Chondrocyte (in vitro differentiated cells): ENCODE measurements around the gene USP49. TPM values are rescaled to one million over a fixed set of nuclear protein-coding genes. Genes with fewer than 3 reads are reported as not detected.

Experiments used
- DNase-seq: peaks from one replicate; pipeline ENCODE4 v3.0.0; 2021; ENCODE audit warnings: mixed read lengths, low spot score
- H3K27ac Mint-ChIP-seq: one replicate; pipeline ENCODE4 v1.8.0; 2021; ENCODE audit warnings: mild to moderate bottlenecking, moderate library complexity, mixed read lengths; ENCODE audit not compliant: unreplicated experiment
- H3K27me3 Mint-ChIP-seq: 2 replicates; pipeline ENCODE4 v1.8.0; 2021; ENCODE audit warnings: low read depth, mixed read lengths
- H3K36me3 Mint-ChIP-seq: 2 replicates; pipeline ENCODE4 v1.8.0; 2021; ENCODE audit warnings: low read depth, mixed read lengths
- H3K4me1 Mint-ChIP-seq: 2 replicates; pipeline ENCODE4 v1.8.0; 2021; ENCODE audit warnings: low read depth, mild to moderate bottlenecking, mixed read lengths
- H3K4me3 Mint-ChIP-seq: one replicate; pipeline ENCODE4 v1.8.0; 2021; ENCODE audit warnings: mild to moderate bottlenecking, moderate library complexity, mixed read lengths; ENCODE audit not compliant: unreplicated experiment
- H3K9me3 Mint-ChIP-seq: 2 replicates; pipeline ENCODE4 v1.8.0; 2021; ENCODE audit warnings: low read depth, mixed read lengths
- CTCF ChIP-seq: fragments of 200-600 bp; sonication (generic); IDR thresholded peaks from 2 replicates; pipeline ENCODE4 v1.5.0; 2021; ENCODE audit warnings: antibody characterized with exemption, mild to moderate bottlenecking, moderate library complexity
- total RNA-seq: library from RNA; stranded (reverse); gene quantifications from 3 replicates; pipeline ENCODE4 v1.2.1, GENCODE V29; 2021

The USP49 gene
- total RNA-seq, 1 donor from 2014 or later: 3.5 TPM

- DNase-seq: no peak
- TF ChIP-seq CTCF: no peak
- H3K27ac Mint-ChIP-seq: no peak overlapping the region
- H3K9me3 Mint-ChIP-seq: no peaks in the 10 kb centered on the region
- H3K4me3 Mint-ChIP-seq: no peak overlapping the region
- H3K4me1 Mint-ChIP-seq: peaks cover 15% of the 10 kb centered on the region
- H3K27me3 Mint-ChIP-seq: no peaks in the 10 kb centered on the region
- H3K36me3 Mint-ChIP-seq: peaks cover 2% of the 10 kb centered on the region
Observed at GRCh38 chr6:41791984-41792383, 103.2 kb downstream of the USP49 start.

GRCh38 chr6:41791305-41791704 is 103.9 kb downstream of the USP49 start:
- no peak for TF ChIP-seq CTCF
- Mint-ChIP-seq H3K27me3 (no peaks in the 10 kb centered on the region), H3K4me1 (peaks cover 15% of the 10 kb centered on the region), H3K4me3 (no peak overlapping the region), H3K9me3 (no peaks in the 10 kb centered on the region), H3K27ac (no peak overlapping the region), H3K36me3 (no peaks in the 10 kb centered on the region)
- DNase-seq: no peak

GRCh38 chr6:41790045-41790444 is 105.1 kb downstream of the USP49 start:
- no peak overlapping the region for H3K27ac Mint-ChIP-seq
- no peaks in the 10 kb centered on the region for H3K27me3 Mint-ChIP-seq
- H3K9me3 Mint-ChIP-seq: no peaks in the 10 kb centered on the region
- TF ChIP-seq CTCF: no peak
- H3K36me3 Mint-ChIP-seq: no peaks in the 10 kb centered on the region
- peaks cover 20% of the 10 kb centered on the region for H3K4me1 Mint-ChIP-seq
- no peak for DNase-seq
- no peak overlapping the region for H3K4me3 Mint-ChIP-seq

DNA sequence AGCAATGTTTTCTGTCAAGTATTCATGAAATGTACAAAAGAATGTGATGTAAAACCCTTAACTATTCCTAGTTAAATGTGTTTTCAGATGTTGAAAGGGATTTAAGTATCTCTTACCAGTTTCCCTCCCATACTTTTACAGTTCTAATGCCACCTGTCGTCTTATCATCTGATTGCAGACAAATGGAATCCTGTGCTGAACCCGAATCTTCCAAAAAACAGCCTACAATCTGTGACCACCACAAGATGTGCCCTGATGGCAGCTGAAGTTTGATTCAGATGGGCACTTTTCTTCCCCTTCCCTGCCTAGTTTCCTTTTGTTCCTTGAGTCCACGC is 105.8 kb downstream of the USP49 start:
- H3K27me3 Mint-ChIP-seq: no peaks in the 10 kb centered on the region
- H3K4me1 Mint-ChIP-seq: peaks cover 20% of the 10 kb centered on the region
- no peak overlapping the region for H3K27ac Mint-ChIP-seq
- no peaks in the 10 kb centered on the region for H3K9me3 Mint-ChIP-seq
- no peak for DNase-seq
- H3K36me3 Mint-ChIP-seq: peaks cover under 1% of the 10 kb centered on the region
- H3K4me3 Mint-ChIP-seq: peak overlapping the region; percentile 89
- no peak for TF ChIP-seq CTCF

- DNase-seq: peak; percentile 98
- H3K4me3 Mint-ChIP-seq: peak within 1 kb of the TSS; percentile 89
- peaks cover 20% of the 10 kb centered on the region for H3K4me1 Mint-ChIP-seq
- H3K36me3 Mint-ChIP-seq: peaks cover 3% of the 10 kb centered on the region
- H3K27ac Mint-ChIP-seq: peak within 1 kb of the TSS; percentile 98
- peak; percentile 88 for TF ChIP-seq CTCF
- H3K27me3 Mint-ChIP-seq: no peaks in the 10 kb centered on the region
- no peaks in the 10 kb centered on the region for H3K9me3 Mint-ChIP-seq
Observed at GRCh38 chr6:41787219-41787917, 107.8 kb downstream of the USP49 start, which contains the start of gene TOMM6. Gene TOMM6 (plus strand): TSS chr6:41787694. CDS start chr6:41787698, 4 bp downstream.
